ENCODE measurements around the gene BTD.

- no peak for TF ChIP-seq CTCF (conservative IDR thresholded peaks at IDR 0.05)
- no peak for TF ChIP-seq EZH2 (IDR thresholded peaks at IDR 0.05; ENCODE audit: low read depth)
These were observed 22.5 kb upstream of the BTD start for GRCh38 chr3:15579051-15579450.
